Measurements from ENCODE around the gene PLD6.

The PLD6 gene

GRCh38 chr17:17216776-17217175 lies 10.6 kb upstream of the PLD6 start:
- no peak overlapping the region for H3K4me3 ChIP-seq (ENCODE audit: low read depth, low read length)
- no peak for DNase-seq (ENCODE audit: low read depth)
- TF ChIP-seq, protein P1, sequence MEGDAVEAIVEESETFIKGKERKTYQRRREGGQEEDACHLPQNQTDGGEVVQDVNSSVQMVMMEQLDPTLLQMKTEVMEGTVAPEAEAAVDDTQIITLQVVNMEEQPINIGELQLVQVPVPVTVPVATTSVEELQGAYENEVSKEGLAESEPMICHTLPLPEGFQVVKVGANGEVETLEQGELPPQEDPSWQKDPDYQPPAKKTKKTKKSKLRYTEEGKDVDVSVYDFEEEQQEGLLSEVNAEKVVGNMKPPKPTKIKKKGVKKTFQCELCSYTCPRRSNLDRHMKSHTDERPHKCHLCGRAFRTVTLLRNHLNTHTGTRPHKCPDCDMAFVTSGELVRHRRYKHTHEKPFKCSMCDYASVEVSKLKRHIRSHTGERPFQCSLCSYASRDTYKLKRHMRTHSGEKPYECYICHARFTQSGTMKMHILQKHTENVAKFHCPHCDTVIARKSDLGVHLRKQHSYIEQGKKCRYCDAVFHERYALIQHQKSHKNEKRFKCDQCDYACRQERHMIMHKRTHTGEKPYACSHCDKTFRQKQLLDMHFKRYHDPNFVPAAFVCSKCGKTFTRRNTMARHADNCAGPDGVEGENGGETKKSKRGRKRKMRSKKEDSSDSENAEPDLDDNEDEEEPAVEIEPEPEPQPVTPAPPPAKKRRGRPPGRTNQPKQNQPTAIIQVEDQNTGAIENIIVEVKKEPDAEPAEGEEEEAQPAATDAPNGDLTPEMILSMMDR (conservative IDR thresholded peaks at IDR 0.05; ENCODE audit: low read depth, low read length): no peak

- no peak overlapping the region for H3K4me3 ChIP-seq (ENCODE audit: low read depth, low read length)
- TF ChIP-seq, protein P1 (conservative IDR thresholded peaks at IDR 0.05; ENCODE audit: low read depth, low read length): no peak
- no peak for DNase-seq (ENCODE audit: low read depth)
Measured at GRCh38 chr17:17216236-17216635, 10.1 kb upstream of the PLD6 start.

DNA sequence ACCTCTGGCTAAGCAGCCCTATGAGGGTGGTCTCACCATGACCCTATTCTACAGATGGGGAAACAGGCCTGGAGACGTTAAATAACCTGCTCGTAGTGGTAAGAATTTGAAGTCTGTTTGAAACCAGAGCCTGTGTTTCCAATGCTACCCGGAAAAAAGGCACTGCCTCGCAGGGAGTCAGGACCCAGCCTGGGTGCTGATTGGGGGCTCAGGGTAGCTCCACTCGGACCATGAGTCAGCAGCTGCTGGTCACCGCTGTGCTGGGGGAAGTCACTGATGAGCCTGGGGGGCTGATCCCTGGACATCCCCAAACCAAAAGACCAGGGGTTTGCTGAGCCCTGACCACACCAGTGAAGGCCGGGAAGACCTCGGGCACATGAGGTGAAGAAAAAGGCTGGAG lies 9.4 kb upstream of the PLD6 start:
- TF ChIP-seq, protein P1 (conservative IDR thresholded peaks at IDR 0.05; ENCODE audit: low read depth, low read length): no peak
- H3K4me3 ChIP-seq (ENCODE audit: low read depth, low read length): no peak overlapping the region
- no peak for DNase-seq (ENCODE audit: low read depth)

GRCh38 chr17:17214646-17215436 lies 8.7 kb upstream of the PLD6 start:
- no peak overlapping the region for H3K4me3 ChIP-seq (ENCODE audit: low read depth, low read length)
- no peak for DNase-seq (ENCODE audit: low read depth)
- TF ChIP-seq, protein P1 (conservative IDR thresholded peaks at IDR 0.05; ENCODE audit: low read depth, low read length): no peak

DNA sequence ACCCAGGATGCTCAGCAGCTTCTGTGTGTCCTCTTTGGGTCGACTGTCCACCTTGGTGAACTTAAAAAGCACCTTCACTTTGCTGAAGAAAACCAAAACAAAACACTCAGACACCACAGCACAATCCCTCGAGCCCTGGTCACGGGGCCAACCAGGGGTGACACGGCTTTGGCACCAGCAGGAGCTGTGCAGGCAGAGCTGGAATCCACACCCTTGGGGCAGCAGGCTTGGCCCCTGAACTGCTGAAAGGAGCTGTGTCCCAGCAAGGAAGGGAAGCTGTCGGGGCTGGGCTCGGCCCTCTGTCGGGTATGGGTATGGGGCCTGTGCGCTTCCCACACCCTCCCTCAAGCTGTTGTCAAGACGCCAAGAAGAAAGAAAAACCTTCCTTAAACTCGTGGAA lies 7.6 kb upstream of the PLD6 start:
- no peak for DNase-seq (ENCODE audit: low read depth)
- H3K4me3 ChIP-seq (ENCODE audit: low read depth, low read length): no peak overlapping the region
- TF ChIP-seq, protein P1 (conservative IDR thresholded peaks at IDR 0.05; ENCODE audit: low read depth, low read length): no peak

DNA sequence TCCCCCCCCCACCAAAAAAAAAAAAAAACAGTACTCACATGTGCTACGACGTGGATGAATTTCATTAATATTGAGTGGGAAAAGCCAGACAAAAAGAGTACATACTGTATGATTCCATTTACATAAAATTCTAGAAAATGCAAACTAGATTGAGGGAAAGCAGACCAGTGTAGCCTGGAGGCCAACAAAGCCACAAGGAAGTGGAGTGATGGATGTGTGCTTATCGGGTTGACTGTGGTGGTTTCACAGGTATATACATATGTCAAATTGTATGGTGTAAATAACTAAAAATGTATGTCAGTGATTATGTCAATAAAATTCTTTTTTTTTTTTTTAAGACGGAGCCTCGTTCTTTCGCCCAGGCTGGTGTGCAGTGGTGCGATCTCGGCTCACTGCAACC lies 1.9 kb upstream of the PLD6 start:
- H3K4me3 ChIP-seq (ENCODE audit: low read depth, low read length): no peak overlapping the region
- TF ChIP-seq, protein P1 (conservative IDR thresholded peaks at IDR 0.05; ENCODE audit: low read depth, low read length): no peak
- DNase-seq (ENCODE audit: low read depth): no peak

- TF ChIP-seq, protein P1 (conservative IDR thresholded peaks at IDR 0.05; ENCODE audit: low read depth, low read length): no peak
- DNase-seq (ENCODE audit: low read depth): no peak
- H3K4me3 ChIP-seq (ENCODE audit: low read depth, low read length): no peak overlapping the region
Measured at GRCh38 chr17:17206913-17207335, 791 bp upstream of the PLD6 start.
